Liver (tissue), 9 donors: ENCODE results near the gene EVI2A. TPM values are rescaled to one million over a fixed set of nuclear protein-coding genes. Genes with fewer than 3 reads are reported as not detected.

Experiments used
- DNase-seq: peaks from one replicate; pipeline ENCODE4 v3.0.0-alpha.2; 2017; ENCODE audit warnings: low spot score
- H3K27ac ChIP-seq, 2 donors: one replicate each; pipeline ENCODE4 v1.7.0; 2013; ENCODE audit warnings: inconsistent platforms in 2 of 2, low read length in 2 of 2, control low read depth in 1 of 2, low read depth in 1 of 2, mild to moderate bottlenecking in 1 of 2
- H3K27me3 ChIP-seq, 4 donors: one replicate each; pipeline versions ENCODE4 v1.6.1 to v1.7.0; 2013; ENCODE audit warnings: low read length in 3 of 4, inconsistent platforms in 1 of 4, mild to moderate bottlenecking in 1 of 4, moderate library complexity in 1 of 4; ENCODE audit not compliant: control insufficient read depth in 4 of 4, insufficient read depth in 4 of 4
- H3K36me3 ChIP-seq, 4 donors: one replicate each; pipeline versions ENCODE4 v1.6.1 to v1.7.0; 2013; ENCODE audit warnings: low read length in 3 of 4, mild to moderate bottlenecking in 3 of 4, low read depth in 1 of 4, moderate library complexity in 1 of 4; ENCODE audit not compliant: control insufficient read depth in 4 of 4, insufficient read depth in 3 of 4
- H3K4me1 ChIP-seq, 4 donors: one replicate each; pipeline versions ENCODE4 v1.6.1 to v1.7.0; 2013; ENCODE audit warnings: low read length in 3 of 4, mild to moderate bottlenecking in 3 of 4, moderate library complexity in 1 of 4; ENCODE audit not compliant: control insufficient read depth in 4 of 4, insufficient read depth in 4 of 4
- H3K4me3 ChIP-seq, 3 donors: one replicate each; pipeline versions ENCODE4 v1.6.1 to v1.7.0; 2013; ENCODE audit warnings: low read length in 3 of 3, control low read depth in 1 of 3, low read depth in 1 of 3, mild to moderate bottlenecking in 1 of 3
- H3K9ac ChIP-seq, 2 donors: one replicate each; pipeline ENCODE4 v1.7.0; 2013; ENCODE audit warnings: low read length in 2 of 2, mild to moderate bottlenecking in 2 of 2, moderate library complexity in 2 of 2, control low read depth in 1 of 2, low read depth in 1 of 2
- H3K9me3 ChIP-seq, 4 donors: one replicate each; pipeline versions ENCODE4 v1.6.1 to v1.7.0; 2013; ENCODE audit warnings: low read length in 3 of 4; ENCODE audit not compliant: control insufficient read depth in 4 of 4
- ATF3 ChIP-seq: IDR thresholded peaks from 2 replicates; pipeline ENCODE4 v1.6.1; 2016; ENCODE audit warnings: antibody characterized with exemption
- EGR1 ChIP-seq, 2 donors: IDR thresholded peaks; 2 replicates each; pipeline ENCODE4 v1.6.1; 2016 to 2018; ENCODE audit warnings: antibody characterized with exemption in 2 of 2, low read depth in 2 of 2
- FOXA1 ChIP-seq: IDR thresholded peaks from 2 replicates; pipeline ENCODE4 v1.6.1; 2016; ENCODE audit warnings: antibody characterized with exemption
- FOXA2 ChIP-seq: IDR thresholded peaks from 2 replicates; pipeline ENCODE4 v1.6.1; 2016; ENCODE audit warnings: antibody characterized with exemption
- GABPA ChIP-seq, 2 donors: IDR thresholded peaks in 1 of 2; conservative IDR thresholded peaks in 1 of 2; 2 replicates each; pipeline ENCODE4 v1.6.1; 2016; ENCODE audit warnings: antibody characterized with exemption in 2 of 2, mild to moderate bottlenecking in 1 of 2, moderate library complexity in 1 of 2
- HNF4A ChIP-seq, 2 donors: conservative IDR thresholded peaks; 2 replicates each; pipeline ENCODE4 v1.6.1; 2016; ENCODE audit warnings: antibody characterized with exemption in 2 of 2, mild to moderate bottlenecking in 2 of 2
- HNF4G ChIP-seq: IDR thresholded peaks from 2 replicates; pipeline ENCODE4 v1.6.1; 2016; ENCODE audit warnings: antibody characterized with exemption
- JUND ChIP-seq, 2 donors: IDR thresholded peaks; 2 replicates each; pipeline ENCODE4 v1.6.1; 2016; ENCODE audit warnings: antibody characterized with exemption in 2 of 2
- NR2F2 ChIP-seq: IDR thresholded peaks from 2 replicates; pipeline ENCODE4 v1.6.1; 2016; ENCODE audit warnings: antibody characterized with exemption
- RAD21 ChIP-seq, 2 donors: IDR thresholded peaks; 2 replicates each; pipeline ENCODE4 v1.6.1; 2016; ENCODE audit warnings: antibody characterized with exemption in 2 of 2, mild to moderate bottlenecking in 2 of 2
- REST ChIP-seq: IDR thresholded peaks from 2 replicates; pipeline ENCODE4 v1.6.1; 2016; ENCODE audit warnings: antibody characterized with exemption, mild to moderate bottlenecking
- RXRA ChIP-seq, 2 donors: IDR thresholded peaks; 2 replicates each; pipeline ENCODE4 v1.6.1; 2017 to 2018; ENCODE audit warnings: antibody characterized with exemption in 2 of 2, mild to moderate bottlenecking in 1 of 2
- SP1 ChIP-seq: IDR thresholded peaks from 2 replicates; pipeline ENCODE4 v1.6.1; 2018; ENCODE audit warnings: antibody characterized with exemption, mild to moderate bottlenecking
- TAF1 ChIP-seq: conservative IDR thresholded peaks from 2 replicates; pipeline ENCODE4 v1.6.1; 2016; ENCODE audit warnings: antibody characterized with exemption, mild to moderate bottlenecking
- YY1 ChIP-seq: IDR thresholded peaks from 2 replicates; pipeline ENCODE4 v1.6.1; 2016; ENCODE audit warnings: antibody characterized with exemption, mild to moderate bottlenecking
- WGBS: extraction: QIAGEN DNeasy Blood & Tissue Kit; methylation state at CpG from one replicate; pipeline ENCODE4 v1.1.7; 2013; 5-methylcytosine and 5-hydroxymethylcytosine counted together
- polyA plus RNA-seq, 2 donors: library from polyadenylated mRNA; stranded (reverse) in 1 of 2; unstranded in 1 of 2; fragments of 200-250 nt in 1 of 2; fragments of >200 nt in 1 of 2; fragmentation: Nextera tagmentation in 1 of 2; extraction: Ambion mirVana in 1 of 2; gene quantifications; one replicate each; pipeline versions ENCODE4 v1.2.1 to v1.2.3, GENCODE V29; 2013 to 2015
- total RNA-seq, 2 donors: library from RNA; depleted of rRNA; stranded (reverse); fragments of >200 nt; gene quantifications; one replicate each; pipeline ENCODE4 v1.2.3, GENCODE V29; 2014
- TF ChIP-seq, protein P1 (sequence below): IDR thresholded peaks from 2 replicates; pipeline ENCODE4 v1.6.1; 2016; ENCODE audit warnings: antibody characterized with exemption
- TF ChIP-seq, protein P2 (sequence below): fragments of 150-350 bp; IDR thresholded peaks from 2 replicates; pipeline ENCODE4 v1.5.1; 2017; ENCODE audit warnings: improper control_type of control experiment, low read depth, low read length; ENCODE audit not compliant: missing input control
- TF ChIP-seq, protein P3 (sequence below): IDR thresholded peaks from 2 replicates; pipeline ENCODE4 v1.6.1; 2016; ENCODE audit warnings: antibody characterized with exemption
- donor health status: healthy.
- donor health status: healthy.
- donor health status: healthy.
- donor health status: healthy.
- donor health status: healthy.

The EVI2A gene
- total and polyA plus RNA-seq, 4 donors, result 1.1 to 2.8 (median 2.0) TPM

- TF ChIP-seq TAF1 (no peak), EGR1 (IDR thresholded peaks at IDR 0.05; ENCODE audit: low read depth in 2 of 2) (no peak), YY1 (no peak), NR2F2 (no peak), GABPA (IDR thresholded peaks at IDR 0.05 in 1 of 2, conservative IDR thresholded peaks at IDR 0.05 in 1 of 2) (no peak), HNF4A (conservative IDR thresholded peaks at IDR 0.05) (no peak), FOXA1 (no peak), HNF4G (no peak), RAD21 (IDR thresholded peaks at IDR 0.05) (no peak), ATF3 (no peak), FOXA2 (no peak), REST (no peak), RXRA (IDR thresholded peaks at IDR 0.05) (no peak), SP1 (no peak), JUND (IDR thresholded peaks at IDR 0.05) (no peak)
- TF ChIP-seq, protein P1, sequence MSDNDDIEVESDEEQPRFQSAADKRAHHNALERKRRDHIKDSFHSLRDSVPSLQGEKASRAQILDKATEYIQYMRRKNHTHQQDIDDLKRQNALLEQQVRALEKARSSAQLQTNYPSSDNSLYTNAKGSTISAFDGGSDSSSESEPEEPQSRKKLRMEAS, result no peak
- TF ChIP-seq, protein P2, sequence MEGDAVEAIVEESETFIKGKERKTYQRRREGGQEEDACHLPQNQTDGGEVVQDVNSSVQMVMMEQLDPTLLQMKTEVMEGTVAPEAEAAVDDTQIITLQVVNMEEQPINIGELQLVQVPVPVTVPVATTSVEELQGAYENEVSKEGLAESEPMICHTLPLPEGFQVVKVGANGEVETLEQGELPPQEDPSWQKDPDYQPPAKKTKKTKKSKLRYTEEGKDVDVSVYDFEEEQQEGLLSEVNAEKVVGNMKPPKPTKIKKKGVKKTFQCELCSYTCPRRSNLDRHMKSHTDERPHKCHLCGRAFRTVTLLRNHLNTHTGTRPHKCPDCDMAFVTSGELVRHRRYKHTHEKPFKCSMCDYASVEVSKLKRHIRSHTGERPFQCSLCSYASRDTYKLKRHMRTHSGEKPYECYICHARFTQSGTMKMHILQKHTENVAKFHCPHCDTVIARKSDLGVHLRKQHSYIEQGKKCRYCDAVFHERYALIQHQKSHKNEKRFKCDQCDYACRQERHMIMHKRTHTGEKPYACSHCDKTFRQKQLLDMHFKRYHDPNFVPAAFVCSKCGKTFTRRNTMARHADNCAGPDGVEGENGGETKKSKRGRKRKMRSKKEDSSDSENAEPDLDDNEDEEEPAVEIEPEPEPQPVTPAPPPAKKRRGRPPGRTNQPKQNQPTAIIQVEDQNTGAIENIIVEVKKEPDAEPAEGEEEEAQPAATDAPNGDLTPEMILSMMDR, result no peak
- TF ChIP-seq, protein P3, sequence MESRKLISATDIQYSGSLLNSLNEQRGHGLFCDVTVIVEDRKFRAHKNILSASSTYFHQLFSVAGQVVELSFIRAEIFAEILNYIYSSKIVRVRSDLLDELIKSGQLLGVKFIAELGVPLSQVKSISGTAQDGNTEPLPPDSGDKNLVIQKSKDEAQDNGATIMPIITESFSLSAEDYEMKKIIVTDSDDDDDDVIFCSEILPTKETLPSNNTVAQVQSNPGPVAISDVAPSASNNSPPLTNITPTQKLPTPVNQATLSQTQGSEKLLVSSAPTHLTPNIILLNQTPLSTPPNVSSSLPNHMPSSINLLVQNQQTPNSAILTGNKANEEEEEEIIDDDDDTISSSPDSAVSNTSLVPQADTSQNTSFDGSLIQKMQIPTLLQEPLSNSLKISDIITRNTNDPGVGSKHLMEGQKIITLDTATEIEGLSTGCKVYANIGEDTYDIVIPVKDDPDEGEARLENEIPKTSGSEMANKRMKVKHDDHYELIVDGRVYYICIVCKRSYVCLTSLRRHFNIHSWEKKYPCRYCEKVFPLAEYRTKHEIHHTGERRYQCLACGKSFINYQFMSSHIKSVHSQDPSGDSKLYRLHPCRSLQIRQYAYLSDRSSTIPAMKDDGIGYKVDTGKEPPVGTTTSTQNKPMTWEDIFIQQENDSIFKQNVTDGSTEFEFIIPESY, result no peak
- H3K27ac ChIP-seq, result no peak overlapping the region
Measured at GRCh38 chr17:31273516-31273915, 47.9 kb downstream of the EVI2A start.

More at GRCh38 chr17:31273516-31273915, 47.9 kb downstream of the EVI2A start:
- Histone ChIP-seq H3K9me3 (no peaks in the 10 kb centered on the region), H3K27me3 (no peaks in the 10 kb centered on the region), H3K4me1 (peaks cover 0 to 11% (median 3%) of the 10 kb centered on the region in 4 donors), H3K4me3 (no peak overlapping the region), H3K9ac (no peak overlapping the region), H3K36me3 (peaks cover 0 to 16% (median 9%) of the 10 kb centered on the region in 4 donors)
- 86% methylated on average over 1 of the region's 1 CpG for WGBS
- DNase-seq, result no peak
